CD14-positive monocyte (primary cell): ENCODE measurements around the gene RNF217. TPM values are rescaled to one million over a fixed set of nuclear protein-coding genes. Genes with fewer than 3 reads are reported as not detected.

ENCODE experiments used
- DNase-seq, 3 donors: peaks; one replicate each; pipeline ENCODE4 v3.0.0-alpha.2; 2011 to 2022
- H2AFZ ChIP-seq: 2 replicates; pipeline ENCODE4 v1.6.0; 2012; ENCODE audit warnings: mild to moderate bottlenecking, low read depth, low read length, inconsistent platforms; ENCODE audit not compliant: insufficient read depth, poor library complexity, severe bottlenecking
- H3K27ac ChIP-seq, 2 donors: 1 replicate in 1 of 2; 2 replicates in 1 of 2; pipeline ENCODE4 v1.5.1; 2012 to 2013; ENCODE audit warnings: low read length in 2 of 2, control low read depth in 1 of 2, inconsistent platforms in 1 of 2, low read depth in 1 of 2, mild to moderate bottlenecking in 1 of 2
- H3K27me3 ChIP-seq, 2 donors: one replicate each; pipeline versions ENCODE4 v1.6.0 to v1.6.1; 2011 to 2013; ENCODE audit warnings: low read length in 2 of 2; ENCODE audit not compliant: control insufficient read depth in 2 of 2, insufficient read depth in 2 of 2
- H3K36me3 ChIP-seq, 2 donors: replicated peaks in 1 of 2; 1 replicate in 1 of 2; 2 replicates in 1 of 2; pipeline versions ENCODE4 v1.5.1 to v1.6.1; 2012 to 2013; ENCODE audit warnings: low read length in 2 of 2, control low read depth in 1 of 2, inconsistent platforms in 1 of 2, mild to moderate bottlenecking in 1 of 2; ENCODE audit not compliant: insufficient read depth in 2 of 2, control insufficient read depth in 1 of 2
- H3K4me1 ChIP-seq, 2 donors: 1 replicate in 1 of 2; 2 replicates in 1 of 2; pipeline versions ENCODE4 v1.5.1 to v1.6.1; 2012 to 2013; ENCODE audit warnings: low read length in 2 of 2, control low read depth in 1 of 2, inconsistent platforms in 1 of 2, mild to moderate bottlenecking in 1 of 2, moderate library complexity in 1 of 2; ENCODE audit not compliant: insufficient read depth in 2 of 2, control insufficient read depth in 1 of 2
- H3K4me2 ChIP-seq: replicated peaks from 2 replicates; pipeline ENCODE3; 2012; ENCODE audit warnings: low read length, moderate library complexity, mild to moderate bottlenecking; ENCODE audit not compliant: poor library complexity, severe bottlenecking; ENCODE audit errors: extremely low read depth
- H3K4me3 ChIP-seq, 3 experiments: fragments of 200-600 bp in 1 of 3; sonication (generic) in 1 of 3; replicated peaks in 1 of 3; 1 replicate in 2 of 3; 2 replicates in 1 of 3; pipeline ENCODE4 v1.5.1; 2011 to 2013; ENCODE audit warnings: low read length in 3 of 3, mild to moderate bottlenecking in 3 of 3, control low read depth in 2 of 3, low read depth in 2 of 3, inconsistent platforms in 1 of 3, moderate library complexity in 1 of 3
- H3K79me2 ChIP-seq: 2 replicates; pipeline ENCODE4 v1.6.0; 2012; ENCODE audit warnings: mild to moderate bottlenecking, control low read depth, inconsistent platforms, low read length, moderate library complexity; ENCODE audit not compliant: insufficient read depth
- H3K9ac ChIP-seq: 2 replicates; pipeline ENCODE4 v1.6.0; 2017; ENCODE audit warnings: low read length, mild to moderate bottlenecking; ENCODE audit not compliant: insufficient read depth, poor library complexity, severe bottlenecking
- H3K9me3 ChIP-seq, 2 donors: replicated peaks in 1 of 2; 1 replicate in 1 of 2; 2 replicates in 1 of 2; pipeline versions ENCODE4 v1.5.1 to v1.6.1; 2012 to 2013; ENCODE audit warnings: low read length in 2 of 2, control low read depth in 1 of 2; ENCODE audit not compliant: control insufficient read depth in 1 of 2, insufficient read depth in 1 of 2
- H4K20me1 ChIP-seq: 2 replicates; pipeline ENCODE4 v1.6.0; 2012; ENCODE audit warnings: mild to moderate bottlenecking, low read length, control low read depth, moderate library complexity; ENCODE audit not compliant: insufficient read depth
- H3K27ac Mint-ChIP-seq, 7 donors: one replicate each; pipeline ENCODE4 v1.8.0; 2020; ENCODE audit warnings: mild to moderate bottlenecking in 7 of 7, mixed read lengths in 7 of 7, moderate library complexity in 6 of 7, inconsistent platforms in 2 of 7
- H3K27me3 Mint-ChIP-seq, 3 donors: one replicate each; pipeline ENCODE4 v1.8.0; 2021 to 2022; ENCODE audit warnings: low read depth in 3 of 3, mild to moderate bottlenecking in 3 of 3, mixed read lengths in 3 of 3, moderate library complexity in 3 of 3, inconsistent platforms in 1 of 3
- H3K36me3 Mint-ChIP-seq, 2 donors: one replicate each; pipeline ENCODE4 v1.8.0; 2020; ENCODE audit warnings: mixed read lengths in 2 of 2, inconsistent platforms in 1 of 2, mild to moderate bottlenecking in 1 of 2
- H3K4me1 Mint-ChIP-seq: one replicate; pipeline ENCODE4 v1.8.0; 2020; ENCODE audit warnings: mild to moderate bottlenecking, mixed read lengths
- H3K4me3 Mint-ChIP-seq, 2 donors: one replicate each; pipeline ENCODE4 v1.8.0; 2020; ENCODE audit warnings: mild to moderate bottlenecking in 2 of 2, mixed read lengths in 2 of 2, moderate library complexity in 1 of 2
- H3K9me3 Mint-ChIP-seq, 7 donors: one replicate each; pipeline ENCODE4 v1.8.0; 2020 to 2022; ENCODE audit warnings: mixed read lengths in 7 of 7, mild to moderate bottlenecking in 6 of 7, moderate library complexity in 6 of 7, inconsistent platforms in 2 of 7
- WGBS: methylation state at CpG from one replicate; pipeline ENCODE4 v1.1.5; 2013; ENCODE audit warnings: missing lambda C conversion rate; ENCODE audit not compliant: insufficient coverage; 5-methylcytosine and 5-hydroxymethylcytosine counted together
- intact Hi-C, 2 donors: fragments of 100-400 bp; cut with micrococcal nuclease; formaldehyde crosslinking; loops; one replicate each; pipeline versions ENCODE4 v1.15.0 to v1.15.1; 2023
- polyA plus RNA-seq, 3 donors: library from polyadenylated mRNA; depleted of rRNA in 1 of 3; unstranded in 2 of 3; stranded (reverse) in 1 of 3; fragments of 300-500 nt in 2 of 3; fragments of >200 nt in 1 of 3; fragmentation: Illumina TruSeq in 2 of 3; gene quantifications; 1 replicate in 2 of 3; 2 replicates in 1 of 3; pipeline ENCODE4 v1.2.3, GENCODE V29; 2012 to 2021
- TF ChIP-seq, protein P1 (sequence below): fragments of 200-600 bp; IDR thresholded peaks from one replicate; pipeline ENCODE4 v1.8.0; 2022; ENCODE audit warnings: antibody characterized with exemption, mild to moderate bottlenecking

The RNF217 gene
- polyA plus RNA-seq, 3 donors = 2.2 to 11.6 (median 3.3) TPM

DNA sequence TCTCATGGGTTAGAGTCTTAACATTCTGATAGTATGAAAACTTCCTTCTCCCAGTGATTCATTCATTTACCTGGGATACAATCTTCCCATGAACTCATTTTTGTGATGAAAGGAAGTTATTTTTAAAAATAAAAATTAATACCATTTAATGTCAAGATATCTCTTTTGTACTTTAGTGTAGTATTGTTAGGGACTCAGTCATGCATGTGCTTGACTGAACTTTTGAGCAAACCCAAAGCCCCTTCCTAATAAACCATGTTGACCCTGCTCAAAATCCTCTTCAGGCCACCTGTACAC lies 52.4 kb downstream of the RNF217 start:
- H3K9me3 Mint-ChIP-seq = no peaks in the 10 kb centered on the region
- Histone ChIP-seq H3K9ac (no peak overlapping the region), H3K9me3 (no peaks in the 10 kb centered on the region), H3K79me2 (no peaks in the 10 kb centered on the region), H3K4me3 (no peak overlapping the region), H3K36me3 (no peaks in the 10 kb centered on the region), H2AFZ (no peak overlapping the region), H3K4me2 (no peak overlapping the region), H3K27me3 (no peaks in the 10 kb centered on the region), H4K20me1 (no peaks in the 10 kb centered on the region), H3K4me1 (peaks cover under 1 to 2% of the 10 kb centered on the region in 2 donors), H3K27ac (no peak overlapping the region)
- intact Hi-C loops = no loop called here
- no peak overlapping the region for H3K4me3 Mint-ChIP-seq
- H3K36me3 Mint-ChIP-seq = peaks cover 3 to 8% of the 10 kb centered on the region in 2 donors
- H3K27ac Mint-ChIP-seq = no peak overlapping the region
- H3K4me1 Mint-ChIP-seq = peaks cover 22% of the 10 kb centered on the region
- TF ChIP-seq, protein P1, sequence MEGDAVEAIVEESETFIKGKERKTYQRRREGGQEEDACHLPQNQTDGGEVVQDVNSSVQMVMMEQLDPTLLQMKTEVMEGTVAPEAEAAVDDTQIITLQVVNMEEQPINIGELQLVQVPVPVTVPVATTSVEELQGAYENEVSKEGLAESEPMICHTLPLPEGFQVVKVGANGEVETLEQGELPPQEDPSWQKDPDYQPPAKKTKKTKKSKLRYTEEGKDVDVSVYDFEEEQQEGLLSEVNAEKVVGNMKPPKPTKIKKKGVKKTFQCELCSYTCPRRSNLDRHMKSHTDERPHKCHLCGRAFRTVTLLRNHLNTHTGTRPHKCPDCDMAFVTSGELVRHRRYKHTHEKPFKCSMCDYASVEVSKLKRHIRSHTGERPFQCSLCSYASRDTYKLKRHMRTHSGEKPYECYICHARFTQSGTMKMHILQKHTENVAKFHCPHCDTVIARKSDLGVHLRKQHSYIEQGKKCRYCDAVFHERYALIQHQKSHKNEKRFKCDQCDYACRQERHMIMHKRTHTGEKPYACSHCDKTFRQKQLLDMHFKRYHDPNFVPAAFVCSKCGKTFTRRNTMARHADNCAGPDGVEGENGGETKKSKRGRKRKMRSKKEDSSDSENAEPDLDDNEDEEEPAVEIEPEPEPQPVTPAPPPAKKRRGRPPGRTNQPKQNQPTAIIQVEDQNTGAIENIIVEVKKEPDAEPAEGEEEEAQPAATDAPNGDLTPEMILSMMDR = no peak
- DNase-seq = no peak
- no peaks in the 10 kb centered on the region for H3K27me3 Mint-ChIP-seq

DNA sequence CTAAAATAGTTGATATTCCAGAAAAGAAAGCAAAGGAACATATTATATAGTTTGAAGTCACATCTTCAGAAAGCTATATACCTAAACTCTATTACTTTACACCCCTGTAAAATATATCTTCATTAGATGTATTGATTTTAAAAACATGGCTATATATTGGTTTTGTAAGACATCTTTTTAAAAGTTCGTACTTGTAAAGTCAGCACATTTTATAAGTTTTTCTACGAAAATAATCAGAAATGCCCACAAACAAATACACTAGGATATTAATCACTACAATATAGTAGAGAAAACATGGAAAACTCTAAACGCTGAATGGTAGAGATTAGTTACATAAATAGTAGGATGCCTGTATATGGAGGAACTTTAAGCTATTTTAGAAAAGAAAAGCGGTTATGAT lies 52.9 kb downstream of the RNF217 start:
- WGBS = no CpG with 5 or more reads among the region's 4 CpGs
- Histone ChIP-seq H3K4me3 (no peak overlapping the region), H3K27ac (no peak overlapping the region), H3K4me1 (no peaks in the 10 kb centered on the region), H3K79me2 (no peaks in the 10 kb centered on the region), H3K9ac (no peak overlapping the region), H4K20me1 (no peaks in the 10 kb centered on the region), H3K36me3 (no peaks in the 10 kb centered on the region), H3K27me3 (no peaks in the 10 kb centered on the region), H3K9me3 (no peaks in the 10 kb centered on the region), H3K4me2 (no peak overlapping the region), H2AFZ (no peak overlapping the region)
- Mint-ChIP-seq H3K4me3 (no peak overlapping the region), H3K9me3 (no peaks in the 10 kb centered on the region), H3K4me1 (peaks cover 17% of the 10 kb centered on the region), H3K27me3 (no peaks in the 10 kb centered on the region), H3K36me3 (peaks cover 3 to 10% of the 10 kb centered on the region in 2 donors), H3K27ac (no peak overlapping the region)
- DNase-seq = no peak
- intact Hi-C loops = no loop called here
- TF ChIP-seq, protein P1 = no peak
